ENCODE measurements around the gene WFDC2.

- TF ChIP-seq CTCF (conservative IDR thresholded peaks at IDR 0.05), result no peak
- no peak for TF ChIP-seq ZFX (IDR thresholded peaks at IDR 0.05)
These were observed 2.4 kb upstream of the WFDC2 start for GRCh38 chr20:45467172-45467571.
